ENCODE measurements around the gene FOXL2. TPM values are rescaled to one million over a fixed set of nuclear protein-coding genes. Genes with fewer than 3 reads are reported as not detected.
A peak's percentile ranks its signal among the peaks of the same experiment; 100 is the strongest.
"Not testable (repeated sequence)": the region's sequence is repeated elsewhere in the genome, so short reads cannot be mapped to it uniquely, and the experiment has no call there.

FOXL2 gene
- total RNA-seq, 4 donors from 2014 or later: not detected

GRCh38 chr3:138933068-138933668 is 13.8 kb downstream of the FOXL2 start:
- 62 to 72% methylated on average over 3 to 4 of the region's 4 CpGs for WGBS, 2 donors (ENCODE audit: low coverage in 1 of 2)
- no peaks in the 10 kb centered on the region for H3K9me3 ChIP-seq
- H3K4me3 ChIP-seq: no peak overlapping the region
- peaks cover 9 to 26% (median 24%) of the 10 kb centered on the region in 4 donors for H3K4me1 ChIP-seq
- peaks cover 46% of the 10 kb centered on the region for H3K27me3 ChIP-seq
- H3K36me3 ChIP-seq: no peaks in the 10 kb centered on the region
- no peak for TF ChIP-seq CTCF (IDR thresholded peaks at IDR 0.05)
- no peak for TF ChIP-seq EP300 (IDR thresholded peaks at IDR 0.05; ENCODE audit: low read depth)
- TF ChIP-seq POLR2AphosphoS5 (IDR thresholded peaks at IDR 0.05): no peak
- TF ChIP-seq POLR2A (IDR thresholded peaks at IDR 0.05): no peak
- intact Hi-C loops (cut with DNase I; ENCODE audit: low total_unique reads) (no loop called here), in situ Hi-C loops (cut with MboI; ENCODE audit: low pct_ligation_motif_present in 1 of 4, low pct_unique_long_range_greater_than_20kb in 1 of 4, low sequenced_read_pairs in 3 of 4) (loop anchor here (10.0 to 25.0 kb wide), 5 partner anchors 338 to 521 kb away; partner anchors contain the start of genes MRPS22 (in 2 of the 4) and CEP70 (in 1 of the 4))
- no peak overlapping the region for H3K27ac ChIP-seq
- DNase-seq: no peak

GRCh38 chr3:138928727-138929372 is 18.1 kb downstream of the FOXL2 start:
- DNase-seq: no peak
- 93 to 100% methylated on average over 9 to 42 of the region's 42 CpGs for WGBS, 2 donors (ENCODE audit: low coverage in 1 of 2)
- Histone ChIP-seq H3K9me3 (no peaks in the 10 kb centered on the region), H3K4me3 (no peak overlapping the region), H3K36me3 (no peaks in the 10 kb centered on the region), H3K4me1 (no peaks in the 10 kb centered on the region), H3K27ac (no peak overlapping the region), H3K27me3 (peaks cover 3% of the 10 kb centered on the region)
- in situ Hi-C loops (cut with MboI; ENCODE audit: low pct_ligation_motif_present in 1 of 4, low pct_unique_long_range_greater_than_20kb in 1 of 4, low sequenced_read_pairs in 3 of 4) (loop anchor here (10.0 to 25.0 kb wide), 4 partner anchors 334 to 517 kb away; partner anchors contain the start of genes MRPS22 (in 2 of the 4) and CEP70 (in 1 of the 4)), intact Hi-C loops (cut with DNase I; ENCODE audit: low total_unique reads) (no loop called here)
- TF ChIP-seq POLR2AphosphoS5 (IDR thresholded peaks at IDR 0.05): no peak
- TF ChIP-seq CTCF (IDR thresholded peaks at IDR 0.05): no peak
- no peak for TF ChIP-seq POLR2A (IDR thresholded peaks at IDR 0.05)
- TF ChIP-seq EP300 (IDR thresholded peaks at IDR 0.05; ENCODE audit: low read depth): no peak

- in situ Hi-C loops (cut with MboI; ENCODE audit: low pct_ligation_motif_present in 1 of 4, low pct_unique_long_range_greater_than_20kb in 1 of 4, low sequenced_read_pairs in 3 of 4) (loop anchor here in 2 of 4 donors (10.0 kb wide), 2 partner anchors 329 to 509 kb away; partner anchors contain the start of gene CEP70 (in 1 of the 2)), intact Hi-C loops (cut with DNase I; ENCODE audit: low total_unique reads) (loop anchor here (5.0 kb wide), 1 partner anchor 221 kb away; no protein-coding TSS in a partner anchor)
- Histone ChIP-seq H3K9me3 (no peaks in the 10 kb centered on the region), H3K4me3 (no peak overlapping the region), H3K27me3 (no peaks in the 10 kb centered on the region), H3K36me3 (no peaks in the 10 kb centered on the region), H3K4me1 (peaks cover 0 to 3% (median 0%) of the 10 kb centered on the region in 4 donors), H3K27ac (no peak overlapping the region)
- 14 to 37% methylated on average over 3 to 6 of the region's 6 CpGs for WGBS, 2 donors (ENCODE audit: low coverage in 1 of 2)
- DNase-seq: peak; percentile 89
- no peak for TF ChIP-seq POLR2A (IDR thresholded peaks at IDR 0.05)
- TF ChIP-seq POLR2AphosphoS5 (IDR thresholded peaks at IDR 0.05): no peak
- TF ChIP-seq CTCF (IDR thresholded peaks at IDR 0.05): peak; percentile 81 to 94 (median 89)
These were observed 23.4 kb downstream of the FOXL2 start for GRCh38 chr3:138923531-138923994.

- not testable (repeated sequence) for H3K27ac ChIP-seq, H3K9me3 ChIP-seq, H3K36me3 ChIP-seq, DNase-seq, H3K4me1 ChIP-seq, H3K27me3 ChIP-seq, H3K4me3 ChIP-seq
- 92 to 94% methylated on average over 2 to 6 of the region's 6 CpGs for WGBS, 2 donors (ENCODE audit: low coverage in 1 of 2)
- intact Hi-C loops (cut with DNase I; ENCODE audit: low total_unique reads): loop anchor here (5.0 kb wide), 1 partner anchor 220 kb away; no protein-coding TSS in a partner anchor
- in situ Hi-C loops (cut with MboI; ENCODE audit: low pct_ligation_motif_present in 1 of 4, low pct_unique_long_range_greater_than_20kb in 1 of 4, low sequenced_read_pairs in 3 of 4): loop anchor here in 2 of 4 donors (10.0 kb wide), 2 partner anchors 328 to 508 kb away; partner anchors contain the start of gene CEP70 (in 1 of the 2)
These were observed 24.5 kb downstream of the FOXL2 start for GRCh38 chr3:138922400-138922799.
